ENCODE data around the gene NPIPB8. TPM values are rescaled to one million over a fixed set of nuclear protein-coding genes. Genes with fewer than 3 reads are reported as not detected.
"Not testable (repeated sequence)": the region's sequence is repeated elsewhere in the genome, so short reads cannot be mapped to it uniquely, and the experiment has no call there.

The NPIPB8 gene
- total RNA-seq = 1 to 10 TPM in 1 of 2 donors, not detected in 1; 2.7 TPM

- H3K9me3 Mint-ChIP-seq, DNase-seq: not testable (repeated sequence)
Measured at GRCh38 chr16:28637765-28638164, at the start of gene NPIPB8. NPIPB8 (plus strand) TSS chr16:28638065; CDS start chr16:28638361, 296 bp downstream.

GRCh38 chr16:28589069-28589468 is 48.8 kb upstream of the NPIPB8 start:
- Mint-ChIP-seq H3K9me3 (no peaks in the 10 kb centered on the region), H3K27ac (no peak overlapping the region), H3K27me3 (ENCODE audit: low read depth) (no peaks in the 10 kb centered on the region), H3K36me3 (ENCODE audit: insufficient read depth in 2 of 2) (peaks cover 0 to 2% of the 10 kb centered on the region in 2 donors), H3K4me3 (no peak overlapping the region), H3K4me1 (ENCODE audit: low read depth) (no peaks in the 10 kb centered on the region)
- no peak for DNase-seq
- ATAC-seq (replicated peaks in 1 of 2) = no peak

More at GRCh38 chr16:28637765-28638164, at the start of gene NPIPB8:
- H3K27me3 Mint-ChIP-seq (ENCODE audit: low read depth); H3K4me1 Mint-ChIP-seq (ENCODE audit: low read depth); H3K4me3 Mint-ChIP-seq; H3K36me3 Mint-ChIP-seq (ENCODE audit: insufficient read depth in 2 of 2); ATAC-seq (replicated peaks in 1 of 2); H3K27ac Mint-ChIP-seq: not testable (repeated sequence)

- Mint-ChIP-seq H3K9me3 (no peaks in the 10 kb centered on the region), H3K4me1 (ENCODE audit: low read depth) (no peaks in the 10 kb centered on the region), H3K27me3 (ENCODE audit: low read depth) (no peaks in the 10 kb centered on the region), H3K27ac (no peak overlapping the region), H3K36me3 (ENCODE audit: insufficient read depth in 2 of 2) (no peaks in the 10 kb centered on the region), H3K4me3 (no peak overlapping the region)
- ATAC-seq (replicated peaks in 1 of 2) (no peak), DNase-seq (no peak)
Measured at GRCh38 chr16:28589930-28590329, 47.9 kb upstream of the NPIPB8 start.

GRCh38 chr16:28590384-28591340 is 47.2 kb upstream of the NPIPB8 start:
- ATAC-seq (replicated peaks in 1 of 2) (no peak), DNase-seq (no peak)
- H3K27me3 Mint-ChIP-seq (ENCODE audit: low read depth) = no peaks in the 10 kb centered on the region
- H3K4me1 Mint-ChIP-seq (ENCODE audit: low read depth) = no peaks in the 10 kb centered on the region
- H3K27ac Mint-ChIP-seq = no peak overlapping the region
- H3K9me3 Mint-ChIP-seq = no peaks in the 10 kb centered on the region
- H3K36me3 Mint-ChIP-seq (ENCODE audit: insufficient read depth in 2 of 2) = no peaks in the 10 kb centered on the region
- no peak overlapping the region for H3K4me3 Mint-ChIP-seq

GRCh38 chr16:28591355-28591754 is 46.5 kb upstream of the NPIPB8 start:
- Mint-ChIP-seq H3K4me1 (ENCODE audit: low read depth) (no peaks in the 10 kb centered on the region), H3K27me3 (ENCODE audit: low read depth) (no peaks in the 10 kb centered on the region), H3K9me3 (no peaks in the 10 kb centered on the region), H3K4me3 (no peak overlapping the region), H3K27ac (no peak overlapping the region), H3K36me3 (ENCODE audit: insufficient read depth in 2 of 2) (no peaks in the 10 kb centered on the region)
- no peak for ATAC-seq (replicated peaks in 1 of 2)
- DNase-seq = no peak

GRCh38 chr16:28592511-28592910 is 45.4 kb upstream of the NPIPB8 start:
- H3K9me3 Mint-ChIP-seq = no peaks in the 10 kb centered on the region
- DNase-seq (no peak), ATAC-seq (replicated peaks in 1 of 2) (no peak)
- no peaks in the 10 kb centered on the region for H3K27me3 Mint-ChIP-seq (ENCODE audit: low read depth)
- H3K36me3 Mint-ChIP-seq (ENCODE audit: insufficient read depth in 2 of 2) = no peaks in the 10 kb centered on the region
- H3K4me3 Mint-ChIP-seq = no peak overlapping the region
- H3K27ac Mint-ChIP-seq = no peak overlapping the region
- no peaks in the 10 kb centered on the region for H3K4me1 Mint-ChIP-seq (ENCODE audit: low read depth)

- Mint-ChIP-seq H3K27me3 (ENCODE audit: low read depth) (no peaks in the 10 kb centered on the region), H3K27ac (no peak overlapping the region), H3K9me3 (no peaks in the 10 kb centered on the region), H3K4me1 (ENCODE audit: low read depth) (no peaks in the 10 kb centered on the region), H3K36me3 (ENCODE audit: insufficient read depth in 2 of 2) (no peaks in the 10 kb centered on the region), H3K4me3 (no peak overlapping the region)
- no peak for DNase-seq
- no peak for ATAC-seq (replicated peaks in 1 of 2)
Measured at GRCh38 chr16:28592979-28593553, 44.8 kb upstream of the NPIPB8 start.

- not testable (repeated sequence) for ATAC-seq (replicated peaks in 1 of 2); H3K27ac Mint-ChIP-seq; H3K27me3 Mint-ChIP-seq (ENCODE audit: low read depth); H3K4me3 Mint-ChIP-seq; H3K36me3 Mint-ChIP-seq (ENCODE audit: insufficient read depth in 2 of 2); H3K9me3 Mint-ChIP-seq; DNase-seq; H3K4me1 Mint-ChIP-seq (ENCODE audit: low read depth)
Measured at GRCh38 chr16:28595451-28595850, 42.4 kb upstream of the NPIPB8 start.

GRCh38 chr16:28596115-28596630 is 41.7 kb upstream of the NPIPB8 start:
- no peak for DNase-seq
- Mint-ChIP-seq H3K36me3 (ENCODE audit: insufficient read depth in 2 of 2) (no peaks in the 10 kb centered on the region), H3K4me3 (no peak overlapping the region), H3K27ac (no peak overlapping the region), H3K4me1 (ENCODE audit: low read depth) (no peaks in the 10 kb centered on the region), H3K27me3 (ENCODE audit: low read depth) (no peaks in the 10 kb centered on the region), H3K9me3 (no peaks in the 10 kb centered on the region)
- no peak for ATAC-seq (replicated peaks in 1 of 2)

GRCh38 chr16:28596840-28597691 is 40.8 kb upstream of the NPIPB8 start, which contains the start of gene SULT1A2:
SULT1A2 (minus strand) TSS chr16:28597050; CDS start chr16:28595930, 1,120 bp downstream.
- H3K36me3 Mint-ChIP-seq (ENCODE audit: insufficient read depth in 2 of 2) = no peaks in the 10 kb centered on the region
- DNase-seq = no peak
- H3K4me3 Mint-ChIP-seq = no peak within 1 kb of the TSS
- no peaks in the 10 kb centered on the region for H3K27me3 Mint-ChIP-seq (ENCODE audit: low read depth)
- no peaks in the 10 kb centered on the region for H3K9me3 Mint-ChIP-seq
- H3K4me1 Mint-ChIP-seq (ENCODE audit: low read depth) = no peaks in the 10 kb centered on the region
- ATAC-seq (replicated peaks in 1 of 2) = no peak
- H3K27ac Mint-ChIP-seq = no peak within 1 kb of the TSS

- Mint-ChIP-seq H3K27me3 (ENCODE audit: low read depth) (no peaks in the 10 kb centered on the region), H3K4me1 (ENCODE audit: low read depth) (no peaks in the 10 kb centered on the region), H3K36me3 (ENCODE audit: insufficient read depth in 2 of 2) (no peaks in the 10 kb centered on the region), H3K27ac (no peak overlapping the region), H3K4me3 (no peak overlapping the region), H3K9me3 (no peaks in the 10 kb centered on the region)
- DNase-seq (no peak), ATAC-seq (replicated peaks in 1 of 2) (no peak)
Measured at GRCh38 chr16:28597692-28598261, 40.1 kb upstream of the NPIPB8 start.

GRCh38 chr16:28599377-28600285 is 38.2 kb upstream of the NPIPB8 start:
- H3K4me1 Mint-ChIP-seq (ENCODE audit: low read depth); H3K27ac Mint-ChIP-seq; DNase-seq; H3K36me3 Mint-ChIP-seq (ENCODE audit: insufficient read depth in 2 of 2); H3K27me3 Mint-ChIP-seq (ENCODE audit: low read depth); H3K4me3 Mint-ChIP-seq; H3K9me3 Mint-ChIP-seq: not testable (repeated sequence)
- ATAC-seq (replicated peaks in 1 of 2) = peak; percentile 90 to 95
